Naive thymus-derived CD4-positive, alpha-beta T cell (primary cell): Measurements from ENCODE around the gene USH2A. TPM values are rescaled to one million over a fixed set of nuclear protein-coding genes. Genes with fewer than 3 reads are reported as not detected.

Experiments used
- ATAC-seq: fragments of 150-1000 bp; cut with Tn5 transposase; 2 replicates; pipeline ENCODE4 v1.10.0; 2021; ENCODE audit warnings: mild to moderate bottlenecking, moderate library complexity
- CTCF ChIA-PET: fragments of 350-600 bp; sonication (Branson Sonifier 250); formaldehyde crosslinking; loops from one replicate; lab custom pipeline; 2021; ENCODE audit warnings: antibody characterized with exemption; lab: Charles Lee
- POLR2A ChIA-PET: fragments of 350-600 bp; sonication (Branson Sonifier 250); formaldehyde crosslinking; loops from one replicate; lab custom pipeline; 2021; ENCODE audit warnings: antibody characterized with exemption, inconsistent platforms; lab: Charles Lee
- DNase-seq, 9 donors: peaks; one replicate each; pipeline versions ENCODE4 v3.0.0 to v3.0.0-alpha.2; 2020 to 2022; ENCODE audit warnings: mixed read lengths in 1 of 9
- H3K27ac ChIP-seq: one replicate; pipeline ENCODE4 v1.7.0; 2013; ENCODE audit warnings: mild to moderate bottlenecking, low read depth, low read length, moderate library complexity
- H3K27me3 ChIP-seq, 2 donors: one replicate each; pipeline ENCODE4 v1.7.0; 2013; ENCODE audit warnings: low read length in 2 of 2, mild to moderate bottlenecking in 2 of 2, moderate library complexity in 2 of 2; ENCODE audit not compliant: control insufficient read depth in 2 of 2, insufficient read depth in 2 of 2
- H3K36me3 ChIP-seq, 3 experiments: 1 replicate in 2 of 3; 2 replicates in 1 of 3; pipeline ENCODE4 v1.7.0; 2013; ENCODE audit warnings: low read length in 3 of 3, mild to moderate bottlenecking in 3 of 3, moderate library complexity in 1 of 3; ENCODE audit not compliant: insufficient read depth in 3 of 3, control insufficient read depth in 2 of 3
- H3K4me1 ChIP-seq, 2 donors: one replicate each; pipeline ENCODE4 v1.7.0; 2013; ENCODE audit warnings: low read length in 2 of 2, mild to moderate bottlenecking in 2 of 2, moderate library complexity in 1 of 2; ENCODE audit not compliant: control insufficient read depth in 2 of 2, insufficient read depth in 2 of 2
- H3K4me3 ChIP-seq: 2 replicates; pipeline ENCODE4 v1.7.0; 2013; ENCODE audit warnings: mild to moderate bottlenecking, low read length
- H3K9me3 ChIP-seq, 3 experiments: 1 replicate in 2 of 3; 2 replicates in 1 of 3; pipeline ENCODE4 v1.7.0; 2013; ENCODE audit warnings: low read length in 3 of 3; ENCODE audit not compliant: control insufficient read depth in 2 of 3
- H3K27ac Mint-ChIP-seq, 9 donors: one replicate each; pipeline ENCODE4 v1.8.0; 2020 to 2022; ENCODE audit warnings: mixed read lengths in 9 of 9, mild to moderate bottlenecking in 8 of 9, moderate library complexity in 5 of 9, inconsistent platforms in 2 of 9
- H3K27me3 Mint-ChIP-seq, 5 donors: one replicate each; pipeline ENCODE4 v1.8.0; 2021 to 2022; ENCODE audit warnings: mixed read lengths in 5 of 5, mild to moderate bottlenecking in 1 of 5
- H3K36me3 Mint-ChIP-seq, 5 donors: one replicate each; pipeline ENCODE4 v1.8.0; 2020 to 2022; ENCODE audit warnings: mixed read lengths in 5 of 5, mild to moderate bottlenecking in 3 of 5, inconsistent platforms in 1 of 5
- H3K4me1 Mint-ChIP-seq, 7 donors: one replicate each; pipeline ENCODE4 v1.8.0; 2020 to 2022; ENCODE audit warnings: mixed read lengths in 7 of 7, mild to moderate bottlenecking in 3 of 7, inconsistent platforms in 1 of 7
- H3K4me3 Mint-ChIP-seq, 10 donors: one replicate each; pipeline ENCODE4 v1.8.0; 2020 to 2022; ENCODE audit warnings: mild to moderate bottlenecking in 10 of 10, mixed read lengths in 10 of 10, moderate library complexity in 6 of 10, inconsistent platforms in 2 of 10
- H3K9me3 Mint-ChIP-seq, 11 donors: one replicate each; pipeline ENCODE4 v1.8.0; 2020 to 2022; ENCODE audit warnings: mixed read lengths in 11 of 11, mild to moderate bottlenecking in 4 of 11, inconsistent platforms in 1 of 11, moderate library complexity in 1 of 11
- intact Hi-C, 2 donors: fragments of 100-400 bp; cut with micrococcal nuclease; formaldehyde crosslinking; loops; one replicate each; pipeline ENCODE4 v1.15.1; 2023
- polyA plus RNA-seq, 2 donors: library from polyadenylated mRNA; unstranded; fragments of 300-500 nt; fragmentation: Illumina TruSeq; gene quantifications; one replicate each; pipeline ENCODE4 v1.2.3, GENCODE V29; 2021
- total RNA-seq, 6 experiments: library from RNA in 5 of 6; stranded (reverse) in 5 of 6; gene quantifications; 1 replicate in 5 of 6; 2 replicates in 1 of 6; pipeline ENCODE4 v1.2.3 and lab custom pipeline; 2021 to 2026

The USH2A gene
- total and polyA plus RNA-seq, 7 experiments from 2014 or later = not detected

- no peak overlapping the region for H3K27ac Mint-ChIP-seq
- no peaks in the 10 kb centered on the region for H3K27me3 Mint-ChIP-seq
- H3K36me3 ChIP-seq = no peaks in the 10 kb centered on the region
- H3K4me1 Mint-ChIP-seq = no peaks in the 10 kb centered on the region
- POLR2A ChIA-PET = no interaction called here
- no peak overlapping the region for H3K4me3 Mint-ChIP-seq
- no peaks in the 10 kb centered on the region for H3K4me1 ChIP-seq
- intact Hi-C loops = loop anchor here (5.0 kb wide), 2 partner anchors 75 to 945 kb away; no protein-coding TSS in a partner anchor
- no peak overlapping the region for H3K27ac ChIP-seq
- peaks cover 0 to 1% (median 0%) of the 10 kb centered on the region in 11 donors for H3K9me3 Mint-ChIP-seq
- no peaks in the 10 kb centered on the region for H3K9me3 ChIP-seq
- H3K27me3 ChIP-seq = no peaks in the 10 kb centered on the region
- DNase-seq (no peak), ATAC-seq (no peak)
- peaks cover 0 to 24% (median 21%) of the 10 kb centered on the region in 5 donors for H3K36me3 Mint-ChIP-seq
- no peak overlapping the region for H3K4me3 ChIP-seq
- CTCF ChIA-PET = interaction anchor here (0.6 kb wide), 1 partner anchor 1004 kb away, joined by 4 read pairs; no protein-coding TSS in a partner anchor
Observed at GRCh38 chr1:215607412-215607811, 815.8 kb downstream of the USH2A start.

GRCh38 chr1:215606564-215607168, 816.6 kb downstream of the USH2A start:
- no peaks in the 10 kb centered on the region for H3K36me3 ChIP-seq
- no peak overlapping the region for H3K4me3 ChIP-seq
- no peaks in the 10 kb centered on the region for H3K27me3 ChIP-seq
- no peaks in the 10 kb centered on the region for H3K4me1 Mint-ChIP-seq
- H3K4me1 ChIP-seq = no peaks in the 10 kb centered on the region
- ChIA-PET POLR2A (no interaction called here), CTCF (interaction anchor here (0.6 kb wide), 1 partner anchor 1003 kb away, joined by 4 read pairs; no protein-coding TSS in a partner anchor)
- no peak overlapping the region for H3K4me3 Mint-ChIP-seq
- H3K27ac Mint-ChIP-seq = no peak overlapping the region
- no peaks in the 10 kb centered on the region for H3K9me3 ChIP-seq
- intact Hi-C loops = loop anchor here (1.0 to 5.0 kb wide), 3 partner anchors 74 to 978 kb away; no protein-coding TSS in a partner anchor
- H3K27ac ChIP-seq = no peak overlapping the region
- no peak for DNase-seq
- ATAC-seq = no peak
- peaks cover 0 to 1% (median 0%) of the 10 kb centered on the region in 11 donors for H3K9me3 Mint-ChIP-seq
- no peaks in the 10 kb centered on the region for H3K27me3 Mint-ChIP-seq
- peaks cover 0 to 23% (median 14%) of the 10 kb centered on the region in 5 donors for H3K36me3 Mint-ChIP-seq

- ChIA-PET CTCF (no interaction called here), POLR2A (no interaction called here)
- Histone ChIP-seq H3K27ac (no peak overlapping the region), H3K9me3 (no peaks in the 10 kb centered on the region), H3K27me3 (no peaks in the 10 kb centered on the region), H3K36me3 (no peaks in the 10 kb centered on the region), H3K4me3 (no peak overlapping the region), H3K4me1 (no peaks in the 10 kb centered on the region)
- no peaks in the 10 kb centered on the region for H3K4me1 Mint-ChIP-seq
- H3K27me3 Mint-ChIP-seq = no peaks in the 10 kb centered on the region
- intact Hi-C loops = loop anchor here (1.0 to 5.0 kb wide), 3 partner anchors 74 to 978 kb away; no protein-coding TSS in a partner anchor
- peaks cover 0 to 23% (median 14%) of the 10 kb centered on the region in 5 donors for H3K36me3 Mint-ChIP-seq
- H3K4me3 Mint-ChIP-seq = no peak overlapping the region
- DNase-seq (no peak), ATAC-seq (no peak)
- H3K27ac Mint-ChIP-seq = no peak overlapping the region
- peaks cover 0 to 1% (median 0%) of the 10 kb centered on the region in 11 donors for H3K9me3 Mint-ChIP-seq
Observed at GRCh38 chr1:215606036-215606435, 817.2 kb downstream of the USH2A start.

- intact Hi-C loops = loop anchor here (5.0 kb wide), 2 partner anchors 73 to 943 kb away; no protein-coding TSS in a partner anchor
- CTCF ChIA-PET = no interaction called here
Observed at GRCh38 chr1:215605011-215605621, 818.1 kb downstream of the USH2A start.

GRCh38 chr1:215603319-215603718, 819.9 kb downstream of the USH2A start:
- Histone ChIP-seq H3K27me3 (no peaks in the 10 kb centered on the region), H3K27ac (no peak overlapping the region), H3K4me1 (no peaks in the 10 kb centered on the region), H3K9me3 (no peaks in the 10 kb centered on the region), H3K36me3 (no peaks in the 10 kb centered on the region), H3K4me3 (no peak overlapping the region)
- ChIA-PET CTCF (no interaction called here), POLR2A (no interaction called here)
- no peaks in the 10 kb centered on the region for H3K4me1 Mint-ChIP-seq
- H3K9me3 Mint-ChIP-seq = no peaks in the 10 kb centered on the region
- no peaks in the 10 kb centered on the region for H3K27me3 Mint-ChIP-seq
- intact Hi-C loops = no loop called here
- DNase-seq (no peak), ATAC-seq (no peak)
- no peak overlapping the region for H3K27ac Mint-ChIP-seq
- peaks cover 1 to 17% (median 5%) of the 10 kb centered on the region in 5 donors for H3K36me3 Mint-ChIP-seq
- H3K4me3 Mint-ChIP-seq = no peak overlapping the region

More at GRCh38 chr1:215605011-215605621, 818.1 kb downstream of the USH2A start:
- Histone ChIP-seq H3K27me3 (no peaks in the 10 kb centered on the region), H3K4me3 (no peak overlapping the region), H3K9me3 (no peaks in the 10 kb centered on the region), H3K4me1 (no peaks in the 10 kb centered on the region), H3K27ac (no peak overlapping the region), H3K36me3 (no peaks in the 10 kb centered on the region)
- no peak for ATAC-seq
- Mint-ChIP-seq H3K27me3 (no peaks in the 10 kb centered on the region), H3K36me3 (peaks cover 0 to 23% (median 13%) of the 10 kb centered on the region in 5 donors), H3K4me1 (no peaks in the 10 kb centered on the region), H3K9me3 (peaks cover 0 to 1% (median 0%) of the 10 kb centered on the region in 11 donors), H3K27ac (no peak overlapping the region), H3K4me3 (no peak overlapping the region)
- POLR2A ChIA-PET = no interaction called here
- no peak for DNase-seq

GRCh38 chr1:215601276-215601675, 822.0 kb downstream of the USH2A start:
- no peaks in the 10 kb centered on the region for H3K4me1 ChIP-seq
- Mint-ChIP-seq H3K27me3 (no peaks in the 10 kb centered on the region), H3K4me3 (no peak overlapping the region), H3K4me1 (no peaks in the 10 kb centered on the region), H3K36me3 (peaks cover 2 to 28% (median 16%) of the 10 kb centered on the region in 5 donors), H3K27ac (no peak overlapping the region), H3K9me3 (no peaks in the 10 kb centered on the region)
- no peak for ATAC-seq
- intact Hi-C loops = no loop called here
- CTCF ChIA-PET = no interaction called here
- H3K4me3 ChIP-seq = no peak overlapping the region
- H3K27ac ChIP-seq = no peak overlapping the region
- H3K36me3 ChIP-seq = no peaks in the 10 kb centered on the region
- no peak for DNase-seq
- POLR2A ChIA-PET = no interaction called here
- no peaks in the 10 kb centered on the region for H3K9me3 ChIP-seq
- no peaks in the 10 kb centered on the region for H3K27me3 ChIP-seq
